GM12891 (cell line): ENCODE results near the gene ARHGAP33.

Source experiments
- PAX5 ChIP-seq: IDR thresholded peaks from 2 replicates; pipeline ENCODE4 v1.6.1; 2011; ENCODE audit warnings: low read length, moderate library complexity, mild to moderate bottlenecking; ENCODE audit not compliant: insufficient read depth, severe bottlenecking
- POLR2A ChIP-seq: IDR thresholded peaks from 2 replicates; pipeline ENCODE4 v1.6.1; 2011; ENCODE audit warnings: low read depth, low read length, control low read depth
- POLR2AphosphoS5 ChIP-seq: IDR thresholded peaks from 2 replicates; pipeline ENCODE4 v1.6.1; 2011; ENCODE audit warnings: low read depth, low read length, control low read depth
- POU2F2 ChIP-seq: IDR thresholded peaks from 2 replicates; pipeline ENCODE4 v1.6.1; 2011; ENCODE audit warnings: low read depth, mild to moderate bottlenecking, control low read depth, low read length, moderate library complexity
- TAF1 ChIP-seq: IDR thresholded peaks from 2 replicates; pipeline ENCODE4 v1.6.1; 2011; ENCODE audit warnings: low read depth, low read length, control low read depth

DNA sequence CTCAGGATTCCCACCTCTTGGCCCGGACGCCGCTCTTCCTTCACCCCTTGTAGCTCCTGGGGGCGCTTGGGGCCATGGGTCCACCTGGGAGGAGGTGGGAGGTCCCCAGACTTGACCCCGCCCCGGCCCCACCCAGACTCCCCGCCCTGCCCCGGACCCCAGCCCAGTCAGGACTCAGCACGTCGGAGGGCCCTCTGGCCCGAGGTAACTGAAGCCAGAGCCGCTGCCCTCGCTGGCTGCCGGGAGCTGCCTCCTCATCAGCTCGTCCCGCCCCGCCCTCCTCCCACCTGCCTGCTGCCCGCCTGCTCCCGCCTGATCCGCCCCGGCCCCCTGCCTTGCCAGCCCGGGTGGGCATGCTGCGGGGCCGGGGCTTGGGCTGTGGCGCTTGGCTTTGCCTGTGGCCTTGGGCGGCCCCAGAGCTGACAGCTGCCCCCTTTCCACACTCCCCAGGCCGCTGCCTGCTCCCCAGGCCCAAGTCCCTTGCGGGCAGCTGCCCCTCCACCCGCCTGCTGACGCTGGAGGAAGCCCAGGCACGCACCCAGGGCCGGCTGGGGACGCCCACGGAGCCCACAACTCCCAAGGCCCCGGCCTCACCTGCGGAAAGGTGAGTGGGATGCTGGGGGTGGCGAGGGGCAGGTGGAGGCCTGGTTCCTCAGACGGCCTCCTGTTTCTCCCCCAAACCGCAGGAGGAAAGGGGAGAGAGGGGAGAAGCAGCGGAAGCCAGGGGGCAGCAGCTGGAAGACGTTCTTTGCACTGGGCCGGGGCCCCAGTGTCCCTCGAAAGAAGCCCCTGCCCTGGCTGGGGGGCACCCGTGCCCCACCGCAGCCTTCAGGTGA lies 9.4 kb downstream of the ARHGAP33 start:
- TF ChIP-seq POLR2AphosphoS5 (no peak), POLR2A (no peak), PAX5 (no peak), TAF1 (no peak), POU2F2 (no peak)
